Naive thymus-derived CD8-positive, alpha-beta T cell (primary cell): ENCODE data around the gene BTBD2. TPM values are rescaled to one million over a fixed set of nuclear protein-coding genes. Genes with fewer than 3 reads are reported as not detected.

Experiments
- polyA plus RNA-seq, 3 donors: library from polyadenylated mRNA; unstranded; fragments of 300-500 nt; fragmentation: Illumina TruSeq; gene quantifications; one replicate each; pipeline ENCODE4 v1.2.3, GENCODE V29; 2021
- total RNA-seq, 8 experiments: library from RNA in 2 of 8; stranded (reverse) in 2 of 8; gene quantifications; one replicate each; pipeline ENCODE4 v1.2.3 and lab custom pipeline; 2021 to 2026

Gene BTBD2
- total and polyA plus RNA-seq, 5 experiments from 2014 or later = 3.2 to 64.1 (median 7.3) TPM

Other genes with a start within 250 kb of the BTBD2 start
- 1 to 10 TPM; 1.6 to 1.8 TPM for gene ATP8B3, start 203.4 kb downstream of the BTBD2 start, total RNA-seq
- gene ATP8B3, start 203.4 kb downstream of the BTBD2 start, polyA plus RNA-seq = 1 to 10 TPM in 1 of 3 donors, under 1 TPM in 2; 0.52 to 1.3 (median 0.59) TPM
- gene REXO1, start 167.2 kb downstream of the BTBD2 start, total RNA-seq = 10 to 100 TPM; 78.1 to 86.2 TPM
- gene REXO1, start 167.2 kb downstream of the BTBD2 start, polyA plus RNA-seq = 1 to 10 TPM; 2.7 to 6.8 (median 3.1) TPM
- gene KLF16, start 152.1 kb downstream of the BTBD2 start, total RNA-seq = 10 to 100 TPM; 18.5 to 19.9 TPM
- under 1 TPM; 0.23 to 0.84 (median 0.36) TPM for gene KLF16, start 152.1 kb downstream of the BTBD2 start, polyA plus RNA-seq
- gene ABHD17A, start 130.2 kb downstream of the BTBD2 start, total RNA-seq = 100 to 1,000 TPM; 106 to 109 TPM
- gene ABHD17A, start 130.2 kb downstream of the BTBD2 start, polyA plus RNA-seq = 100 to 1,000 TPM; 153 to 207 (median 155) TPM
- gene ADAT3, start 110.3 kb downstream of the BTBD2 start, total RNA-seq = 1 to 10 TPM; 4.2 to 4.5 TPM
- gene ADAT3, start 110.3 kb downstream of the BTBD2 start, polyA plus RNA-seq = 1 to 10 TPM; 1.9 to 3.6 (median 3.6) TPM
- 10 to 100 TPM; 20.7 to 23.4 TPM for gene SCAMP4, start 110.3 kb downstream of the BTBD2 start, total RNA-seq
- gene SCAMP4, start 110.3 kb downstream of the BTBD2 start, polyA plus RNA-seq = 10 to 100 TPM; 12.1 to 15.5 (median 12.5) TPM
- gene CSNK1G2, start 74.5 kb downstream of the BTBD2 start, total RNA-seq = 100 to 1,000 TPM; 168 to 175 TPM
- 10 to 100 TPM; 25.4 to 67.6 (median 26.4) TPM for gene CSNK1G2, start 74.5 kb downstream of the BTBD2 start, polyA plus RNA-seq
- 100 to 1,000 TPM; 171 to 176 TPM for gene MKNK2, start 35.5 kb upstream of the BTBD2 start, total RNA-seq
- 10 to 100 TPM; 26.1 to 47.1 (median 30.2) TPM for gene MKNK2, start 35.5 kb upstream of the BTBD2 start, polyA plus RNA-seq
- gene MOB3A, start 80.6 kb upstream of the BTBD2 start, total RNA-seq = 100 to 1,000 TPM in 1 of 2 experiments, 10 to 100 TPM in 1; 94.0 to 101 TPM
- gene MOB3A, start 80.6 kb upstream of the BTBD2 start, polyA plus RNA-seq = 10 to 100 TPM; 40.5 to 90.4 (median 53.1) TPM
- 10 to 100 TPM; 16.6 to 18.7 TPM for gene IZUMO4, start 81.2 kb upstream of the BTBD2 start, total RNA-seq
- 1 to 10 TPM in 1 of 3 donors, under 1 TPM in 2; 0.26 to 1.4 (median 0.85) TPM for gene IZUMO4, start 81.2 kb upstream of the BTBD2 start, polyA plus RNA-seq
- gene AP3D1, start 135.9 kb upstream of the BTBD2 start, total RNA-seq = 10 to 100 TPM; 71.3 to 83.2 TPM
- gene AP3D1, start 135.9 kb upstream of the BTBD2 start, polyA plus RNA-seq = 10 to 100 TPM; 12.8 to 45.0 (median 13.6) TPM
- 10 to 100 TPM; 24.5 to 28.5 TPM for gene DOT1L, start 148.2 kb upstream of the BTBD2 start, total RNA-seq
- gene DOT1L, start 148.2 kb upstream of the BTBD2 start, polyA plus RNA-seq = 1 to 10 TPM in 1 of 3 donors, under 1 TPM in 2; 0.30 to 1.0 (median 0.62) TPM
- gene PLEKHJ1, start 220.6 kb upstream of the BTBD2 start, total RNA-seq = 10 to 100 TPM; 56.7 to 59.8 TPM
- 100 to 1,000 TPM in 2 of 3 donors, 10 to 100 TPM in 1; 85.2 to 106 (median 101) TPM for gene PLEKHJ1, start 220.6 kb upstream of the BTBD2 start, polyA plus RNA-seq
- gene SF3A2, start 221.1 kb upstream of the BTBD2 start, total RNA-seq = 100 to 1,000 TPM; 149 to 162 TPM
- gene SF3A2, start 221.1 kb upstream of the BTBD2 start, polyA plus RNA-seq = 10 to 100 TPM; 16.3 to 33.5 (median 26.0) TPM
- gene AMH, start 233.6 kb upstream of the BTBD2 start, total RNA-seq = 10 to 100 TPM; 13.6 to 14.0 TPM
- gene AMH, start 233.6 kb upstream of the BTBD2 start, polyA plus RNA-seq = not detected
- under 1 TPM in 1 of 2 experiments, not detected in 1; 0.70 TPM for gene JSRP1, start 240.7 kb upstream of the BTBD2 start, total RNA-seq
- 1 to 10 TPM in 1 of 3 donors, under 1 TPM in 2; 0.41 to 1.3 (median 0.59) TPM for gene JSRP1, start 240.7 kb upstream of the BTBD2 start, polyA plus RNA-seq